GM12874 (cell line): ENCODE data around the gene PTAFR.

Experiments
- CTCF ChIP-seq: IDR thresholded peaks from 2 replicates; pipeline ENCODE4 v1.5.1; 2011; ENCODE audit warnings: low read depth, mild to moderate bottlenecking, control low read depth, low read length, moderate library complexity; ENCODE audit not compliant: insufficient read depth

Gene PTAFR

GRCh38 chr1:28190996-28191645, 14.6 kb upstream of the PTAFR start:
- TF ChIP-seq CTCF: no peak

GRCh38 chr1:28190337-28190979, 14.0 kb upstream of the PTAFR start:
- no peak for TF ChIP-seq CTCF

- no peak for TF ChIP-seq CTCF
Measured at GRCh38 chr1:28185071-28185470, 8.6 kb upstream of the PTAFR start.

GRCh38 chr1:28180306-28181305, 4.1 kb upstream of the PTAFR start:
- TF ChIP-seq CTCF: no peak

- no peak for TF ChIP-seq CTCF
Measured at GRCh38 chr1:28178690-28179485, 2.4 kb upstream of the PTAFR start.

GRCh38 chr1:28175955-28176485, 470 bp downstream of the PTAFR start:
- no peak for TF ChIP-seq CTCF
